AG10803 (cell line): ENCODE results near the gene SLAIN1.

Experiments used
- DNase-seq: peaks from one replicate; pipeline ENCODE4 v3.0.0; 2010; ENCODE audit warnings: low read depth
- H3K4me3 ChIP-seq: 2 replicates; pipeline ENCODE4 v1.5.1; 2011; ENCODE audit warnings: mild to moderate bottlenecking, low read length, control low read depth
- TF ChIP-seq, protein P1 (sequence below): conservative IDR thresholded peaks from 2 replicates; pipeline ENCODE4 v1.5.1; 2011; ENCODE audit warnings: mild to moderate bottlenecking, low read length, control low read depth, inconsistent platforms

Gene SLAIN1

GRCh38 chr13:77714119-77714755 is 16.8 kb downstream of the SLAIN1 start:
- DNase-seq, result no peak

DNA sequence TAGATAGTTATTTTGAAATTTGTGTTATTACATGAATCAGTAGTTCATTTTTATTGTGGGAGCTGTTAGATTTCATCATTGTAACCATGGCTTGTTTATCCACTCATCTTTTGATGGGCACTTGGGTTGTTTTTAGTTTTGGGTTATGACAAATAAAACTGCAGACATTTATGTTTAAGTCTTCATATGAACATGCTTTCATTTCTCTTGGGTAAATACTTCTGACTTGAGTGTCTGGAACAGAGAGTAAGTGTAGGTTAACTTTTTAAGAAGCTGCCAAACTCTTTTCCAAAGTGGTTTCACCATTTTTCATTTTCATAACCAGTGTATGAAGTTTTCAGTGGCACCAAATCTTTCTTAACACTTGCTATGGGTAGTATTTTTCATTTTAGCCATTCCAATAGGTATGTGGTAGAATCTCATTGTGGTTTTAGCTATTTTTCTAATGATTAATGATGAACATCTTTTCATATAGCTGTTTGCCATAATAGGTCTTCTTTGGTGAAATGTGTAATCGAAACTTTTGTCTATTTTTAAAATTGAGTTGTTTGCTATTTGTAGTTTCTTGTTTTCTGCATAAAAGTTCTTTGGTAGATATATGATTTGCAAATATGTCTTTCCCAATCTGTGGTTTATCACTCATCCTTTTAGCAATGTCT is 17.9 kb downstream of the SLAIN1 start:
- H3K4me3 ChIP-seq, result no peak overlapping the region
- DNase-seq, result no peak
- TF ChIP-seq, protein P1, sequence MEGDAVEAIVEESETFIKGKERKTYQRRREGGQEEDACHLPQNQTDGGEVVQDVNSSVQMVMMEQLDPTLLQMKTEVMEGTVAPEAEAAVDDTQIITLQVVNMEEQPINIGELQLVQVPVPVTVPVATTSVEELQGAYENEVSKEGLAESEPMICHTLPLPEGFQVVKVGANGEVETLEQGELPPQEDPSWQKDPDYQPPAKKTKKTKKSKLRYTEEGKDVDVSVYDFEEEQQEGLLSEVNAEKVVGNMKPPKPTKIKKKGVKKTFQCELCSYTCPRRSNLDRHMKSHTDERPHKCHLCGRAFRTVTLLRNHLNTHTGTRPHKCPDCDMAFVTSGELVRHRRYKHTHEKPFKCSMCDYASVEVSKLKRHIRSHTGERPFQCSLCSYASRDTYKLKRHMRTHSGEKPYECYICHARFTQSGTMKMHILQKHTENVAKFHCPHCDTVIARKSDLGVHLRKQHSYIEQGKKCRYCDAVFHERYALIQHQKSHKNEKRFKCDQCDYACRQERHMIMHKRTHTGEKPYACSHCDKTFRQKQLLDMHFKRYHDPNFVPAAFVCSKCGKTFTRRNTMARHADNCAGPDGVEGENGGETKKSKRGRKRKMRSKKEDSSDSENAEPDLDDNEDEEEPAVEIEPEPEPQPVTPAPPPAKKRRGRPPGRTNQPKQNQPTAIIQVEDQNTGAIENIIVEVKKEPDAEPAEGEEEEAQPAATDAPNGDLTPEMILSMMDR, result no peak

More at GRCh38 chr13:77714119-77714755, 16.8 kb downstream of the SLAIN1 start:
- TF ChIP-seq, protein P1, result no peak
- no peak overlapping the region for H3K4me3 ChIP-seq

GRCh38 chr13:77716692-77717091 is 19.2 kb downstream of the SLAIN1 start:
- no peak overlapping the region for H3K4me3 ChIP-seq
- TF ChIP-seq, protein P1, result no peak
- no peak for DNase-seq

GRCh38 chr13:77717508-77717907 is 20.0 kb downstream of the SLAIN1 start:
- DNase-seq, result no peak
- no peak overlapping the region for H3K4me3 ChIP-seq
- TF ChIP-seq, protein P1, result no peak

DNA sequence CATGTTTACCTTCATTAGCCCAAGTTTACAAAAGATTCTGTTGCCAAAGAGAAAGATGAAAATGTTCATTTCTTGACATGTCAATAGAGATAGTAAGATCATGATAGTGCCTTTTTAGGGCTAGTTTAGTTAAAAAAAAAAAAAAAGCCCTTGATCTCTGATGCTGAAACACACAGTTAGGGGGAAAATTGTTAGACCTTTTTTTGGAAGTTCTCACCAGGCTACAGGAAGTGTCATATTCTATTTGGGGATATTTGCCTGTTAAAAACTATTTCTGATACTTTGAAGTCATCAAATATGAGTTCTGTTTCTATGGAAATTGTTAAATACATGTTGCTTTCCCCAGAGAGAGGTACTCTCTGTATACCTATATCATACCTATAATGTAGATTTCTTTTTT is 21.6 kb downstream of the SLAIN1 start:
- no peak for DNase-seq
- TF ChIP-seq, protein P1, result no peak
- H3K4me3 ChIP-seq, result no peak overlapping the region

DNA sequence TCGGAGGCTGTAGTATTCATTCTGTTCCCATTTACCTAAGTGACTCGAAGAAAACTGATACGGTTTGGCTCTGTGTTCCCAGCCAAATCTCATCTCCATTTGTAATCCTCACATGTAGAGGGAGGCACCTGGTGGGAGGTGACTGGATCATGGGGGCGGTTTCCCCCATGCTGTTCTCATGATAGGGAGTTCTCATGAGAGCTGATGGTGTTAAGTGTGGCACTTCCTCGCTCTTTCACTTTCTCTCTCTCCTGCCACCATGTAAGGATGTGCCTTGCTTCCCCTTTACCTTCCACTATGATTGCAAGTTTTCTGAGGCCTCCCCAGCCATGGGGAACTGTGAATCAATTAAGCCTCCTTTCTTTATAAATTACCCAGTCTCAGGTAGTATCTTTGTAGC is 23.5 kb downstream of the SLAIN1 start:
- H3K4me3 ChIP-seq, result no peak overlapping the region
- no peak for DNase-seq
- TF ChIP-seq, protein P1, result no peak

- TF ChIP-seq, protein P1, result no peak
- DNase-seq, result no peak
- no peak overlapping the region for H3K4me3 ChIP-seq
Measured at GRCh38 chr13:77724092-77724491, 26.6 kb downstream of the SLAIN1 start.
